Kidney capillary endothelial cell (primary cell): ENCODE measurements around the gene OR10G3.

Experiments
- DNase-seq: peaks from one replicate; pipeline ENCODE4 v3.0.0-alpha.2; 2018; ENCODE audit warnings: low spot score

The OR10G3 gene

GRCh38 chr14:21535545-21536417 is 44.1 kb downstream of the OR10G3 start:
- DNase-seq, result no peak

- DNase-seq, result no peak
Measured at GRCh38 chr14:21534576-21534975, 45.3 kb downstream of the OR10G3 start.

GRCh38 chr14:21533294-21533693 is 46.6 kb downstream of the OR10G3 start:
- DNase-seq, result no peak

- no peak for DNase-seq
Measured at GRCh38 chr14:21529515-21529914, 50.4 kb downstream of the OR10G3 start.

GRCh38 chr14:21528381-21529348 is 51.2 kb downstream of the OR10G3 start:
- no peak for DNase-seq

GRCh38 chr14:21527318-21527679 is 52.6 kb downstream of the OR10G3 start:
- no peak for DNase-seq

GRCh38 chr14:21526672-21527317 is 53.1 kb downstream of the OR10G3 start:
- no peak for DNase-seq

GRCh38 chr14:21525962-21526671 is 53.8 kb downstream of the OR10G3 start, which contains the start of gene SALL2:
Gene SALL2, minus strand, starts transcription at chr14:21526346. Its CDS starts 219 bp downstream, at chr14:21526127.
- no peak for DNase-seq

GRCh38 chr14:21525571-21525961 is 54.3 kb downstream of the OR10G3 start:
- no peak for DNase-seq

GRCh38 chr14:21524575-21525490 is 55.0 kb downstream of the OR10G3 start:
- no peak for DNase-seq

GRCh38 chr14:21523203-21523602 is 56.7 kb downstream of the OR10G3 start:
- DNase-seq, result no peak

GRCh38 chr14:21521501-21521900 is 58.4 kb downstream of the OR10G3 start:
- no peak for DNase-seq

GRCh38 chr14:21520767-21521166 is 59.1 kb downstream of the OR10G3 start:
- DNase-seq, result no peak

GRCh38 chr14:21518725-21519124 is 61.2 kb downstream of the OR10G3 start:
- DNase-seq, result no peak
